GM19193 (cell line): ENCODE data around the gene PHLDA2.
A peak's percentile ranks its signal among the peaks of the same experiment; 100 is the strongest.

Source experiments
- POLR2A ChIP-seq: IDR thresholded peaks from 4 replicates; pipeline ENCODE4 v1.6.1; 2011; ENCODE audit not compliant: insufficient read depth, insufficient read length; ENCODE audit errors: extremely low read depth

Gene PHLDA2

DNA sequence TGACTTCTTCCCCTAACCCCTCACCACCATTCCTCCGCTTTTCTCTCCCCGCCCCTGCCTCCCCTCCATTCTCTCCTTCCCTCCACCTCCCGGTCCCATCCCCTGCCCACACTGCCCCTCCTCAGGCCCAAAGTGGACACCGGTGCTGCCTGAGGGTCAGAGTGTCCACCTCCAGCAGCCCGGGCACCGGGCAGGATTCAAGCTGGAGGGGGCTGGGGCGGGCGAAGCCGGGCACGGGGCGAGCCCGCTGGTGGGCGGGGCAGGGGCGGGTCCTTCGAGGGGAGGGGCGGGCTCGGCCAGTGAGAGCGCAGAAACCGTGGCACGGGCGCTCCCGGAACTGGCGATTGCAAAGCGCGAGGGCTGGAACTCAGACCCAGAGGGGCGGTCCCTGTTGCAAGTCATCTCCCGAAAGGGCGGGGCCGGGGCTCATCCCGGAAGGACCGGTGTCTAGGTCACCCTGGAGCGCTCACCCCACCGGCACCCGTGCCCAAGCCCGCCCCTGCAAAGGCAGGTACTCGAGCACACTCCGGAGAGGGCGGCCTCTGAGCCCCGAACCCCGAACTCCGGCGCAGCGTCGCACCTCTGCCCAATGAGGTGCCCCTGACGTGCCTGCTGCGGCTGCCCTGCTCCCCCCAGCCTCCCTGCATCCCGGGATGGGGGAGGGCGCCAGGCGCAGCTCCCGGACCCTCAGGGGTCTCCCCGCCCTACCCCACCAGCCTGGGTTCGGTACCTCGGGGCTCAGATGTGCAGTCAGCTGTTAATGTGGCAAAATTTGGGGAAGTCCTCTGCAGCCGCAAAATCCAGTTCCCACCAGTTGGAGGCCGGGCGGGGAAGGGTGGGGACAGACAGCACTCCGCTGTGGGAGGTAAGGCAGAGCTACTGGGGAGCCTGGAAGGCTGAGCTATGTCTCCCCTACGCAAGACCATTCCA is 27.1 kb downstream of the PHLDA2 start:
- TF ChIP-seq POLR2A, result peak; percentile 74

- TF ChIP-seq POLR2A, result no peak
Measured at GRCh38 chr11:2901196-2901796, 27.9 kb downstream of the PHLDA2 start.

DNA sequence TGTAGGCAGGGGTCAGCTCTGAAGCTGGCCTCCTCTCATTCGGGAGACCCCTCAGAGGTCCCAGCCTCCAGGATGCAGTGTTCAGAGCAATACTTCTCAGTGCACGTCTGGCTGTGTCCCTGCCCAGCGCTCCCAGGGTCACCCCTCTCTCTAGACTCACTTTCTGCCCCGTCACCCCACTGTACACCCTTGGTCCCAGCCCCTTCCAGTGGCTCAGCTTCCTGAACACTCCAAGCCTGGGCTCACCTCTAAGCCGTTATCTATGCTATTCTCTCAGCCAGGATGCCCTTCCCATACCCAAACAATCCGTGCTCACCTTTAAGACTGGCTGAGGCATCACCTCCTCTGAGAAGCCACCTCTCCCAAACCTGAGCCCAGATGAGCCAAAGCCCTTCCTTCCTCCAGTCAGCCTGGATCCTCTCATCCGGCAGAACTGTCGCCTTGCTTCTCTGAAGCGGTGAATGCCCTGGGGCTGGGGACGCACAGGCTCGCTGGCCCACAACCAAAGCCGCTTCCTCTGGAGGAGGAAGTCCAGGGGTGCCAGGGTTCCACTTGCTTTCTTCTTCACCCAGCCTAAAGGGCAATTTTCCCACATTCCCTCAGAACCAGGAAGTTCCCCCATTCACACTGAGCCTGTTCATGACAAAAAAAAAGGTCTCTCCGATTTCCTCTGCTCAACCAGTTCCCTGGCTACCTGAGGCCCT is 30.0 kb downstream of the PHLDA2 start:
- TF ChIP-seq POLR2A, result no peak

GRCh38 chr11:2898366-2899079 is 30.7 kb downstream of the PHLDA2 start:
- no peak for TF ChIP-seq POLR2A

- TF ChIP-seq POLR2A, result no peak
Measured at GRCh38 chr11:2897048-2897447, 32.2 kb downstream of the PHLDA2 start.

DNA sequence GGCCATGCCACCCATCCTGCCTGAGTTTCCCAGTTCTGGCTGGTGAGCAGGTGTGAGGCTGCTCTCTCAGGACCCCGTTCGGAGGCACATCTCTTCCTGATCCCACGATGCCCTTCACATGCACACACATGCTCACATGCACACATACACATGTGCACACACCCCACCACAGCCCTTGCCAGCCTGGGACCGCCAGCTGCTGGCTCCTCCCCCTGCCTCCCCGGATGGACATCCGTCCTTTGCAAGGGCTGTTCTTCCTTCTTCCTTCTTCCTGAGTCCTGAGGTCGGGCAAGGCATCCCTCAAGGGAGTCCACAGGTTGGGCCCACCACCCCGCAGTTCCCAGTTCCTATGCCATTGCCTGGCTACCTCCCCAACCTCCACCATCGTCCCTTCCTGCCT is 33.2 kb downstream of the PHLDA2 start:
- TF ChIP-seq POLR2A, result no peak

DNA sequence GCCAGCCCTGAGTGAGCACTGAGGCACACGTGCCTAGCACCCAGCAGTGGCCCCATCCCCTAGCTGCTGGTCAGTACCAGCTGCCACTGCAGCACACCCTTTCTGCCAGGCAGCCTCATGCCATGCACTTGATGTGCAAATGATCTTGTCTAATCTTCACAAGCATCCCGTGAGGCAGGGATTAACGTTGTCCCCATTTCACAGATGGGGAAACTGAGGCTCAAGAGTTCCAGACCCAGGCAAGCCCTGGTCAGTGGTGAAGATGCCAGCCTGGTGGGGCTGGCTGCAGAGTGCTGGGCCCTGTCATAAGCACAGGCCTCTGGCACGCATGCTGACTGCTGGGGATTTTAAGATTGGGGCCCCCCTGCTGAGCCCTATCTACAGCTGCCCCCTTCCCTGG is 35.3 kb downstream of the PHLDA2 start:
- no peak for TF ChIP-seq POLR2A

DNA sequence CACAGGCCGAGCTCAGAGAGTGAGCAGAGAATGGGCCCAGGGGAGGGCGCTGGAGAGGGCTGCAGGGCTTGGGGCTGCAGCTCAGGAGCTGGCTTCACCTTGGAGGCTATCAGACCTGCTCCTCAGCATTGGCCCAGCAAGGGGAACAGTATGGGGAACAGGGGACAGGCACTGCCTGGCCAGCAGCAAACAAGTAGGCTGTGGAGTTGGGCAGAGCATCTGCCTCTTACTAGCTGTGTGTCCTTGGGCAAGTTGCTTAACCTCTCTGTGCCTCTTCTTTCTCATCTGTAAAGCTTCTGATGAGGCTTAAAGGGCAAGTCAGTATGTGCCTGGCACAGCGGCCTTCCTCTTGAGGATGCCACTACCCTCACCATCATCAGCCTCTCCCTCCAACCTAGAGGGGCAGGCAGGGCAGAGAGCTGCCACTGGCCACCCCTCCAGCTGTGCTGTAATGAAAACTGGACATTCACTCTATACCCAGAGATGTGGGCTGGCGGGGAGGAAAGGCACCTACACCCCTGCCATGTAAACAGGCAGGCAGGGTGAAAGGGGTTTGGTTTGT is 36.2 kb downstream of the PHLDA2 start:
- no peak for TF ChIP-seq POLR2A

DNA sequence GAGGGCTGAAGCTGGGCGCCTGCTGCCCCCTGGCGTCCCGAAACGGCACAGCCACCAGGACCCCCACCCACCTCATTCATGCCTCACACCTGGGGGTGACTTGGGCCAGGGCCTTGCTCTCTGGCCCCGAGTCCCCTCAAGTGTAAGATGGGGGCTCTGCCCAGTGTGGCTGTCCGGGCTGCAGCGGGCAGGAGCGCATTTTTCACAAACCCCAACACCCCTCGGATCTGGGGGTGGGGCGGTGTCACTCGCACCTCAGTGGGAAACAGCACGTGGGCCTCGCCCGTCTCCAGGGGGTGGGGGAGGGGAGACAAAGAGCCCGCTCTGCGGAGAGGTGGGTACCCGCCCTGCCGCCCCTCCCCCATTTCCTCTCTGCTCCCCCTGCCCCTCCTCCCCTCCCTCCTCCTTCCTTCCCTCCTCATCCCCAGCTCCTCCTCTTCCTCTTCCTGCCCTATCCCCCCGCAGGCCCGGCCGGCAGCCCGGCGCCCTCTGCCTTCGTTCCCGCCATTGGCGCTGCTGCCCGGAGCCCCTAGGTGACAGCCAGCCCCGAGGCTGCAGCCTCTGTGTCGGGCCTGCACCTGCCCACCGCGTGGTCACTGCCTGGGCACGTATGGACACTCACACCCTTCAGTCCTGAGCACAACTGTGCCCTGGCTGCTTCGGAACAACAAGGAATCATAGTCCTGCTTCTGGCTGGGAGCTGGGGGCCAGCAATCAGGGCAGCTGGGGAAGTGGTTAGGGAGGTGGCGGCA is 36.8 kb downstream of the PHLDA2 start:
- peak; percentile 41 for TF ChIP-seq POLR2A

GRCh38 chr11:2891326-2892214 is 37.6 kb downstream of the PHLDA2 start:
- no peak for TF ChIP-seq POLR2A

- no peak for TF ChIP-seq POLR2A
Measured at GRCh38 chr11:2890466-2891294, 38.5 kb downstream of the PHLDA2 start.
